GM21717 (cell line): Measurements from ENCODE around the gene ADARB1.

Source experiments
- ATAC-seq: cut with Tn5 transposase; IDR thresholded peaks from one replicate; pipeline ENCODE4 v1.9.1; 2021; ENCODE audit warnings: mild to moderate bottlenecking, moderate library complexity; ENCODE audit not compliant: unreplicated experiment

Gene ADARB1

DNA sequence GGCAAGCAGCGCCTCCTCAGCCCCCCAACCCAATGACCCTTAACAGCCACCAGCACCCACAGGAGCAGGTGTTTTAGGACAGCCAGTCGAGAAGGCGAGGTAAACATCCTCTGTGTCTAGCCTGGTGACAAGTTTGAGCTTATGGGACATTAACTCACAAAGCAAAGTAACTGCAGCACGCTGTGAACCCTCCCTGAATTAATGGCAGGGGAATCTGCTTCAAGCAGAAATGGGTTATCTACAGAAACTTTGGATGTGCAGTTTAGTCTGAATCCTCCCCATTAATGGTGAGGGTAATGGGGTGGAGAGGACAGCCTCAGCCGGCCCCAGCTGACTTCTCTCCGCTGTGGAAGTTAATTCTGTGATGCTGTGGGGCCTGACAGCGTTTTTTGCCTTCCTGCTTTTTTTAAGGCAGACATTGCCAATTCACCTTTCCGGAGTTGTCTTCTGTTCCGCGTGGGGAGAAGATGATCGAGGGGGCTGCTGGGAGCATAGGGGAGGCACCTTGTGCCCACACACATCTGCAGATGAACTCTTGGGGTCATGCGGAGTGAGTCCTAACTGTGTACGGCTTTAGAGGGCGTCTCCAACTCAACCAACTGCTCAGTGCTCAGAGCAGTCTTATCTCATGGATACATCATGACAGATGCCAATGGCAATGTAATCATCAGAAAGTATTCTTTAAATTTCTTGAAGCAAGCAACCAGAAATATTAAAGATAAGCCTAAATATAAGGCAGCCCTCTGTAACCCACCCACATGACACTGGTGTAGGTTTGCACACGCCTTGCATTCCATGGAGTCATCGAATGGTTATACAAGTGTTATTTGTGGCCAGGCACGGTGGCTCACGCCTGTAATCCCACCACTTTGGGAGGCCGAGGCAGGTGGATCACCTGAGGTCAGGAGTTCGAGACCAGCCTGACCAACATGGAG is 172.3 kb downstream of the ADARB1 start:
- no peak for ATAC-seq

DNA sequence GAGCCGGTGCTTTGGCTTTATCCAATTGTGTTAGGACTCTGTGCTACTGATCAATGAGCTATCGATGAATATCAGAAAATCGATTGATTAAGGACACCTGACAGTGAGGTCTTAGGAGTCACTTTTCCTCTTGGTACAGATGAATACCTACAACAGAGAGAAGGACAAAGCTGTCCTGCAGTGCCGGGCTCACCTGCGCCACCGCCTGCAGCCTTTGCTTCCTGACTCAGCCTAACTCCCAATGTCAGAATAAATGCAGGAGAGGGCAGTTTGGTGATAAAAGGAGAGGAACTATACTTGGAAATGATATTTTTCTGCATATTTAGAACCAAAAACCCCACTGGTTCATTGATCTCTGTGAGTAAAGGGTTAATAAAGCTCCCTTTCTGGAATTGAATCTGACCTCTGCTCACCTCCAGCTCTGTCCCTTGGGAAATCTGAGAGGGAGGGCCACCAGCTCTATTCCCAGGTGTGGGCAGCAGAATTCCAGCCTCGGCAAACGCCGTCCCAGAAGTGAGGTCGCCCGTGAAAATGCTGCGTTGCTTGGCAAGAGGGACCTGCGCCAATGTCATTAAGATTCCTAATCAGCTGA is 174.0 kb downstream of the ADARB1 start:
- no peak for ATAC-seq

DNA sequence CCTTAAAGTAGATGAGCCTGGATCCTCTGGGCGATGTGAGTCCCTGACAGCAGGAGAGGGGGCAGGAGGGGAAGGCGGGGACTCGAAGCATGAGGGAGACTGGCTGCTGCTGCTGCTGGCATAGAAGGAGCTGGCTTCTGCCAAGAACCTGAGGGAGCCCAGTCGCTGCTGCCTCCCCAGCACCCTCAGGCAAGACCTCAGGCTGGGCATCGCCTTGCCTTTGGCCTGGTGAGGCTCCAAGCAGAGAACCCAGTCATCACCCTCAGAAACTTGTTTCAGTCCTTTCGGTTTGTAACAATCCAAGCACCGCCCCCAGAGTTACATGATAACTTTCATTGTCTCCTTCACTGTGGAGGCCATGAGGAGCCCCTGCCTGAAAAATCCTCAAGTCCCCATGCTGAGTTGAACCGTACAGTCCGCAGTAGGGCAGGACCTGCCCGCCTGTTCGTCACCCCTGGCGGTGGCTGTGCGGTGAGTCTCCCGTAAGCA is 174.6 kb downstream of the ADARB1 start:
- ATAC-seq = no peak

DNA sequence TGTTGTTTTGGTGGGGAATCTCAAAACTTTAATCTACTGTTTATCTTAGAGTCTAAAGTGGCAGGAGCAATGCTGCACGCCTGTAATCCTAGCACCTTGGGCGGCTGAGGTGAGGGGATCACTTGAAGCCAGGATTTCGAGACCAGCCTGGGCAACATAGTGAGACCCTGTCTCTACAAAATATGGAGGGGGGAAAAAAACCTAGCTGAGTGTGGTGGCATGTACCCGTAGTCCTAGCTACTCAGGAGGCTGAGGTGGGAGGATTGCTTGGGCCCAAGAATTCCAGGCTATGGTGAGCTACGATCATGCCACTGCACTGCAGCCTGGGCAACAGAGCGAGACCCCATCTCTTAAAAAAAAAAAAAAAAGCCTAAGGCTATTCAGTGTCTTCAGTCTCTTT is 175.2 kb downstream of the ADARB1 start:
- no peak for ATAC-seq

DNA sequence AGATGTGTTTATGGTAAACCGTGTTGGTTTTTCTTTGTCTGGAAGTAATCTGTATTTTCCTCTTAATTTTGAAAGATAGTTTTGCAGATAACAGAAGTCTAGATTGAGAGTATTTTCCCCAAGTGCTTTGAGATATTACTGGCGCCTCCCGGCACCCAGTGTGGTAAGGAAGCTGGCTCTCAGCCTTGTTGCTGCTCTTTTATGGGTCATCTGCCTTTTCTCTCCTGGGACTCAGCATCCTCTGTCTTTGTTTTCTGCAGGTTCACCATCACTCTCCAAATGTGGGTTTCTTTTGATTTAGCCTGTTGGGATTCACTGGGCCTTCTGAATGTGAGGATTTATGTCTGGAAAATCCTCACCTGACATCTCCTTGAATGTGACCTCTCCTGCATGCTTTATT is 175.9 kb downstream of the ADARB1 start:
- no peak for ATAC-seq

DNA sequence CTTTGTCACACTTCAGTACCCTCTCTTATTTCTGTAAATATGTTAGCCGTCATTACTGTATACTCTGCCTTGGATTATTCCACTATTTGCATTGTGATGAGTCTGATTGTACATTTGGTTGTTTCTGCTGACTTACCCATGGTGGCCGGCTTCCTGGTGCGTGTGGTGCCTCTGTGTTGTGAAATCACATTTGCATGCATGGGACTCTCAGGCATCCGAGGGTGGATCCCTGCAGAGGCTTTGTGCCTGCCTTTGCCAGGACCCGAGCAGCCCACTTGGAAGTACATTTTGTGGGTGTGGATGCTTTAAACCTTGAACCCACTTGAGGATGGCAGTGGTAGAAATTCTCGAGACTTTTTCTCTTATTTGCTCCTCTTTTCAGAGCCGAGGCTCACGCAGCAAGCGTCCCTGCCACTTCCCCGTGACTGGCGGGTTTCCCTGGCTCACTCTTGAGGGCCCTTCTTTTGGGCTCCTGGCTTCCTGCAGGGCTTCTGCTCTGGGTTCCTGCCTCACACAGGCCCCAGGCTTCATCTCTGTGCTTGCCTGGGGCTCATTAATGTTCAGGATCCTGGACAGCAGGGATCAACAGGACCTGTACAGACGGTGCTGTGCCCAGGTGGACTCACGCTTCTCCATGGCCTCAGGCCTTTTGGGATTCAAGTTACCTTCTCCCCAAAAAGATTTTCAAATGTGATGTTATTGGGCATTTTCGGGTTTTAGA is 176.7 kb downstream of the ADARB1 start:
- no peak for ATAC-seq

DNA sequence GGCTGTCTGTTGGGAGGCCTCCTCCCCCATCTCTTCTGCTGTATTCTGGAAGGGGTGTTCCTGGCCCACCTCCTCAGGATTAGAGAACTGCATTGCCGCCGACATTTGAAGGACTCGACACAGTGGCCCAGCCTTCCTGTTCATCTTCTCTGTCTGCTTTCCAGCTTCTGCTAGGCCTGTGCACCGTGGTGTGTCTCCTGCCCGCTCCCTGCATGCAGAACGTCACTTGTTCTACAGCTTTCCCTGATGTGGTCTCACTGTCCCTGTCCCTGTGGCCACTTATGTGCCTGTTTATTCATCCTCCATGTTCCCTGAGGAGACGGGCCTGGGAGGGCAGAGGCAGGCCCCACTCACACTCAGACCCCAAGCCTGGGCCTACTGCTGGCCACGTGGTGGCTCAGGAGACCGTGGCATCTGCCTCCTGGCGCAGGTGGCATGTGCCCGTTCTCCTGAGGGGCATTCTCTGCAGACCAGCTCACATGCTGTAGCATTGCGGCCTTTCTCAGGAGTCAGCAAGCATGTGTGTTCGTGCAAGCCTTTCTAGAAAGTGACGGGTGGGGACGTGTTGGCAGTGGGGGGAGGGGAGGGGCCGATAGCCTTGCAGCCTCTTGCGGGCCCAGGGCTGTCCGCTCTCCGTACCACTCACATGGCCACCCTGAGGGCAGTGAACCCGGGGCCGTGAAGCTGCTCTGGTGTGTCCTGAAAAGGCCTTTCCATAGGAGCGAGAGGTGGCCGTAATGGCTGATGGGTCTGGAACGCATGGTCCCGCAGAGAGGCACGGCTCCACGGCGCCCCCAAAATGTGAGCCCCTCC is 177.5 kb downstream of the ADARB1 start:
- no peak for ATAC-seq

DNA sequence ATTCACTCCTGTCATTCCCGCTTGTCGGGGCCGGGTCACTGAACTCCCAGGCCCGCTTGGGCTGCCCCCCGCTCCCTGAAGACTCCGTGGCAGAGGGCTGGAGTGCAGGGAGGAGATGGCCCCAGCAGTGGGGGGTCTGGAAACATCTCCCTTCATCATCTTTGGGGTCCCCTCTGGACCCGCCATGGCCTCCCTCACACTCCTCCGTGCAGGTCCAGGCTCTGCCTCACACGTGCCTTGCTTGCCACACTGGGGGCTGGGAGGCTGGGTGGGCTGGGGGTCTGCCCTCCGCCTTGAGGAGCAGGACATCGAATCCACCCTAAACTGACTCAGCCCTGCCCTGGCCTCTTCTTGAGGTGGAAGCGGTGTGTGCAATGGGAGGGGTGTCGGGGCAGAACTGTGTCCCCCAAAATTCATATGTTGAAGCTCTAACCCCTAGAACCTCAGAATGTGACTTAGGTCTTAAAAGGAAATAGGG is 178.1 kb downstream of the ADARB1 start:
- no peak for ATAC-seq

DNA sequence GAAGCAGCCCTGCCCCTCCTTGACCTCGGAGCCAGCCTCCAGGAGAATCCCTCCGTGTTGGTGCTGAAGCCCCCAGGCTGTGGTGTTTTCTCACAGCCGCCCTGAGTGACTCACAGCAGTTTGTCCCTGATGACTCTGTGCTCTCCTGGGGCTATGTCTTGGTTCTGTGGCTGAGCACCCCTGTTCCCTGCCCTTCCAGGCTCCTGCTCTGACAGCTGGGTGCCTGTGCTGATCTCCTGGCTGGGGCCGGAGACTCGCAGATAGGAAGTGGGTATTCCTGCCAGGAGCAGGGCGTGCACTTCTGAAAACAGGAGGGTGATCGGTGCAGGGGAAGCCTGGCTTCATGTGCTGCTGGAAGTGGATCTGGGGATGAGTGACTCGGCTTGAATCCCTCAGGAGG is 178.8 kb downstream of the ADARB1 start:
- ATAC-seq = no peak

DNA sequence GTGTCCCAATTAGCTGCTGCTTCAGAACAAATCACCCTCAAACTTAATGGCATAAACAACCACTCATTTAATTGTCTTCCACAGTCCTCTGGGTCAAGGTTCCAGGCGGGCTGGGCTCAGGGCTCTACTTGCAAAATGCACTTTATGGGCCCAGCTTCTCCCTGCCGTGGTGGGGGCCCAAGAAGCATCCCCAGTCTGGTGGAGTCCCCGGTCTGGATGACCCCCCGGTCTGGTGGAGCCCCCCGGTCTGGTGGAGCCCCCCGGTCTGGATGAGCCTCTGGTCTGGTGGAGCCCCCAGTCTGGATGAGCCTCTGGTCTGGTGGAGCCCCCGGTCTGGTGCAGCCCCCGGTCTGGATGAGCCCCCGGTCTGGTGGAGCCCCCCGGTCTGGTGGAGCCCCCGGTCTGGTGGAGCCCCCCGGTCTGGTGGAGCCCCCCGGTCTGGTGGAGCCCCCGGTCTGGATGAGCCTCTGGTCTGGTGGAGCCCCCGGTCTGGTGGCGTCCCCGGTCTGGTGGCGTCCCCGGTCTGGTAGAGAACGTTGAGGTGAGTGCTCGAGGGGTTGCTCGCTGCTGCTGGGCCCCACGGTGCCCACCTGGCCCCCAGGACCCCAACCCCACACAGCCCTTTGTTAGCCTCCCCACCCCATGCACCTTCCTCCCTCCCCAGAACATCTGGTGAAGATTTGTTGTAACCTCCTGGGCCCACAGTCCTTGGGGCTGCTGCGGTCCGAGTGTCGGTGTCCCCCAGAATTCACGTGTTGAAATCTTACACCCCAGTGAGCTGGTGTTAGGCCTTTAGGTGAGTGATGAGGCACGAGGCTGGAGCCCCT is 179.5 kb downstream of the ADARB1 start:
- ATAC-seq = no peak

DNA sequence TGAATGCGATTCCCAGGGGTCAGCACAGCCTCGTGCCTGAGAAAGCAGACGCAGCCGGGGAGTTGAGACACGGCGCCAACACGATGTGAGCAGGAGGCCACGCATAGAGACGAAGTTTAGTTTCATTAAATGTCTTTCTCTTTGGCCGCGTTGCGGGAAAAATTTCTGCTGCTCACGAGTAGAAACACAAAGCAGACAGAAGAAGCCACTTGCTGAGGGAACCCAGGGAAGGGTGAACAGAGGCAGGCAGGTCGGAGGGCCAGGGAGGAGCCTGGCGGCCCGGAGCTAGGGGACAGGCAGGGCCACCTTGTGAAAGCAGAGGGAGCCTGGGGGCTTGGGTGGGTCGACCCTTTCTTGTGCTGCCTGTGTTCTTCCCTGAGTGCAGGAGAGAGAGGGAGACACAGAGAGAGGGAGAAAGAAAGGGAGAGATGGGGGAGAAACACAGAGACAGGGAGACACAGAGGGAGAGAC is 180.1 kb downstream of the ADARB1 start:
- ATAC-seq = no peak

DNA sequence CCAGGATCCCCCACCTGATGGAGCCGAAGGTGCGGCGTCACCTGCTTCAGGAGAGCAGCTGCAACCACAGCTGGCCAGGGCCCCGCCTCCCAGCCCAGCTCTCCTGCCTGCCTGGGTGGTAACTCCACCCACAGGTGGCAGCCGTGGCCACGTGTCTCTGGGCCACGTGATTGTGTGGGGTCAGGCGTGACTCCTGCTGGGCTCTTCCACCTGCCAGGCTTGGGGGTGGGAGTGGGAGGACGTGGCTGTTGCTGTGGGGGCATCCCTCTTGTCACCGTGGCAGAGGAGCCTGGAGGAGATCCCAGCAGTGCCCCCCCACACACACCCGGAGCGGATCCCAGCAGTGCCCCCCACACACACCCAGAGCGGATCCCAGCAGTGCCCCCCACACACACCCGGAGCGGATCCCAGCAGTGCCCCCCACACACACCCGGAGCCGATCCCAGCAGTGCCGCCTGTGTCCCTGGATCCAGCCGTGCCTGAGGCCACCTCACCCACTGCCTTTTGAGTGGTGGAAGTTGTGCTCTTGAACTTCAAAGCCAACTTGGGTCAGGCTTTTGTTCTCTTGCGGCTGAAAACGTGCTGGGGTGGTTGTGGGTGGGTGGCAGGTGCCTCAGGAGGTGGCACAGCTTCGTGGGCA is 181.1 kb downstream of the ADARB1 start:
- ATAC-seq = no peak

DNA sequence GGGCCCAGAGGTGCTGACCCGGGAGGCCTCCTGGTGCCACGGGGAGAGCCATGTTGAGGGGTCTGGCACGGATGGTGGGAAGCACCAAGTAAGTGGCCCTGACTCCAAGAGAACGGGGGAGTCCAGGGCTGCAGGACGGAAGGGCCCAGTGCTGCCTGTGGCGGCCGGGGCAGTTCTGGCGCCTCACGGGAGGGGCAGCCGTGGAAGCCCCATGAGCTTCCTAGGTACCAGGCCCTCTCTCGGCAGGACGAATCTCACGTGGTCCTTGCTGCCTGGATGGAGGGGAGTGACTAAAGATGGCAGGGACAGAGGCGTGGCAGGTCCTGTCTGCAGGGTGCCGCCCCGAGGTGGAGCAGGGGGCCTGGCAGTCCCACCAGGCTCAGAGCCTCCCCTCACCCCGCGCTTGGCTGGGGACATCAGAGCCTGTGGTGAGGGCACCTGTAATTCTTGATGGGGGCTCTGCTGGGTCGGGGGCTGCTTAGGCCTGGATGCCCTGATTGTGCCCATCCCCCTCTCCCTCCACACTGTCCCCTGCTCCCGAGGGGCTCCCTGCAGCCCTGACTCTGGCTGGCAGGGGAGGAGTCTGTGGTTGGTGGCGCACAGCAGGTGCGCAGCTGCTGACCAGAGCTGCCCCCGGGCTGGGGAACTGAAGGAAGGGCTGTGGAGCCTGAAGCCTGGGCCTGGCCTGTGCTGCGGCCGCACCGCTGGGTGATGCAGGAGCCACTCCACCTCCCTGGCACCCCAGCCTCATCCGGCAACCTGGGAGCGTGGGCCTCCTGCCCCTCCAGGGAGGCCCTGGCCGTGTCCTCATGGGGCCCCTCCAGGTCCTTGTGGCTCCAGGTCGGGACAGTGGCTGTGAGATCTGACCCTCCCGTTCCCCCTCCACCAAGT is 181.9 kb downstream of the ADARB1 start:
- no peak for ATAC-seq

DNA sequence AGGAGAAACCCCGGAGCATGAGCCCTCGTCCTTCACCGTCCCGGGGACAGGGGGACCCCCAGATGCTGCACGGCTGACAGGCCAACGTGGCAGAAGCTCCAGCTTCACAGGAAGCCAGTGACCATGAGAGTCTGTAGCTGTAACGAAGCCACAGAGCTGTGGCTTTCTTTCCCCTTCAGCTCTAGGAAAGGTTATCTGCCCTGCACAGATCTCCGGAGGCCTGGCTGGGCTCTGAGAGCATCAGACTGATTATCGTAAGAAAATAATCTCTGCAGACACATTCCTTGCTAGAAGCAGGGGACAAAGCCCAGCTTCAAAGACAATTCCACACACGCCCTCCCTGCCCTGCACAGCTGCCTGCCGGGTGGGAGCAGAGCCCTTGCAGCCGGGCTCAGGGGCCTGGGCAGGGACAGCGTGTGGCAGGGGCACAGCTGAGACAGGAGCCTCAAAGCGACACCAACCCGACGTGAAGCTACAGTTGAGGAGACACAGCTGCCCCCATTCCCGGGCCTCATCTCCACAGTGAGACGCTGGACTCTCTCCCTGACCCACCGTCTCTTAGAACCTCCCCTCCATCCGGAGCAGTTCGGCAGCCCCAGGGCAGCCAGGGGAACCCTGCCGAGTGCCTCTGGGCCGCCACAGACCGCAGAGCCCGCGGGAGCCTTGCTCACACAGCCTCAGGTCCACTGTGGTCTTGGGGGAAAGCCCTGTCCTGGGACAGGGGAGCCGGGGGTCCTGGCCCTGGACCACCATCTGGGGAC is 182.7 kb downstream of the ADARB1 start:
- ATAC-seq = no peak

DNA sequence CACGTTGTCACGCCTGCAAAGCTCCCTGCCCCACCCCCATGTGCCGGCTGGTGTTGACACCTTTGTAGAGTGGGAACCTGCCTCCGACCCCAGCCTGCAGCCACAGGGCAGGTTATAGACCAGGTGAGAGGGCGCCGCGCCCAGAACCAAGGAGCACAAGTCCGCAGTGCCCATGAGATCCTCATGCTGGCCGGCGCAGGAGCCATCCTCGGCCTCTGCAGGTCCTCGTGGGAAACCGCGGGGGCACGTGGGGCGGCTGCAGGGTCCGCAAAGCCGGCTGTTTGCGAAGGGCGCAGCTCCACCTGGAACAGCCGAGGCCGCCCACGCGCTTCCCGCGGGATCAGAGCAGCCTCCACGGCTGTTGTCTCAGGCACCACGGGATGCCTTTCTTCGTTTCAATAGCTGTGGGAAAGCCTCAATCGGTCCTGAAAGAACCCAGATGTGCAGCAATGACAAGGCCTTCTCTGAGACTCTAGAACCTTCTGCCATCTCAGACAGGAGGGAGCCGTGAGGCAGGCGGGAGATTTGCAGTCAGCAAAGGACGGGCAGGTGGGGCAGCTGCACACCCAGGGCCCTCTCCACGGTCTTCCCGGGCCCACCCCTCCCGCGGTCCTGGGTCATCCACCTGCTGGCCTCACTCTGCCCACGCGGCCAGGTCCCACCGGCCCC is 183.4 kb downstream of the ADARB1 start:
- no peak for ATAC-seq

DNA sequence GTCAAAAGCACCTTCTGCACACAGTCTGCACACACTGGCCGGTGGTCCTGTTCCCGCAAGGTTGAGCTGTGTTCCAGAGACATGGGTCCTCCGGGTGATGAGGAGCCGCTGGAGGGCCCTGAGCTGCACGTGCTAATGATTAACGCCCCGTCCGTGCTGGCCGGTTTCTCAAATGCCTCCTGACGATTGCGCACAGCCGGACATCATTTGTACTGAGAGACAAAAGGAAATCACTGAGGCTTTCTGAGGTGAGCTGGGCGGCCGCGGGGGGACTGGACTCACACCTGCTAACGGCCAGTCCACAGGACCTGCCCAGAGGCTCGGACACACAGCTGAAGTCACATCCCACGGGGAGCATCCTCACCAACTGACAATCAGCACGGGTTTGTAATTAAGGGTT is 184.1 kb downstream of the ADARB1 start:
- ATAC-seq = no peak
